MM.1S (cell line): ENCODE data around the gene LRRC43.

Experiments
- DNase-seq: peaks from one replicate; pipeline ENCODE4 v3.0.0-alpha.2; 2015
- H2AFZ ChIP-seq: fragments of 300-600 bp; sonication (generic); 2 replicates; pipeline ENCODE4 v1.6.0; 2016; ENCODE audit warnings: antibody characterized with exemption, low read length
- H3F3A ChIP-seq: fragments of 300-600 bp; sonication (generic); 2 replicates; pipeline ENCODE4 v1.6.1; 2016; ENCODE audit warnings: mild to moderate bottlenecking, antibody characterized with exemption, low read length, moderate library complexity, mixed read lengths; ENCODE audit not compliant: insufficient read depth
- H3K27ac ChIP-seq: fragments of 300-600 bp; sonication (generic); 2 replicates; pipeline ENCODE4 v1.5.1; 2016; ENCODE audit warnings: mild to moderate bottlenecking, low read length
- H3K27me3 ChIP-seq: fragments of 300-600 bp; sonication (generic); replicated peaks from 2 replicates; pipeline ENCODE4 v1.6.0; 2016; ENCODE audit warnings: low read length; ENCODE audit not compliant: insufficient read depth
- H3K36me3 ChIP-seq: fragments of 300-600 bp; sonication (generic); replicated peaks from 2 replicates; pipeline ENCODE4 v1.6.1; 2016; ENCODE audit warnings: mild to moderate bottlenecking, low read length, mixed read lengths; ENCODE audit not compliant: insufficient read depth
- H3K4me1 ChIP-seq: fragments of 300-600 bp; sonication (generic); 2 replicates; pipeline ENCODE4 v1.6.1; 2016; ENCODE audit warnings: low read length, mixed read lengths
- H3K4me2 ChIP-seq: fragments of 300-600 bp; sonication (generic); 2 replicates; pipeline ENCODE4 v1.6.0; 2016; ENCODE audit warnings: low read depth, low read length
- H3K4me3 ChIP-seq: fragments of 300-600 bp; sonication (generic); 2 replicates; pipeline ENCODE4 v1.5.1; 2016; ENCODE audit warnings: low read length, mixed read lengths
- H3K79me2 ChIP-seq: fragments of 300-600 bp; sonication (generic); 2 replicates; pipeline ENCODE4 v1.6.1; 2016; ENCODE audit warnings: mixed run types, low read length, mixed read lengths
- H3K9ac ChIP-seq: fragments of 300-600 bp; sonication (generic); 2 replicates; pipeline ENCODE4 v1.6.1; 2016; ENCODE audit warnings: low read length, mixed read lengths
- H3K9me2 ChIP-seq: fragments of 300-600 bp; sonication (generic); replicated peaks from 2 replicates; pipeline ENCODE4 v1.6.1; 2016; ENCODE audit warnings: mild to moderate bottlenecking, low read length, mixed read lengths; ENCODE audit not compliant: insufficient read depth
- H3K9me3 ChIP-seq: fragments of 300-600 bp; sonication (generic); replicated peaks from 2 replicates; pipeline ENCODE4 v1.6.1; 2016; ENCODE audit warnings: mild to moderate bottlenecking, low read length, mixed read lengths; ENCODE audit not compliant: insufficient read depth
- H4K20me1 ChIP-seq: fragments of 300-600 bp; sonication (generic); 2 replicates; pipeline ENCODE4 v1.6.1; 2016; ENCODE audit warnings: mild to moderate bottlenecking, low read length, moderate library complexity, mixed read lengths; ENCODE audit not compliant: insufficient read depth
- CTCF ChIP-seq: fragments of 300-600 bp; sonication (generic); IDR thresholded peaks from 2 replicates; pipeline ENCODE4 v1.5.1; 2016; ENCODE audit warnings: antibody characterized with exemption, low read length, mixed read lengths
- EZH2 ChIP-seq: fragments of 300-600 bp; sonication (generic); optimal IDR thresholded peaks from 2 replicates; pipeline ENCODE3; 2017; ENCODE audit warnings: low read depth, mild to moderate bottlenecking, antibody characterized with exemption, low read length, mixed read lengths
- EZH2phosphoT487 ChIP-seq: fragments of 300-600 bp; sonication (generic); IDR thresholded peaks from 2 replicates; pipeline ENCODE4 v1.6.1; 2018; ENCODE audit warnings: antibody characterized with exemption, low read length

Gene LRRC43

GRCh38 chr12:122189626-122190475 lies 6.9 kb downstream of the LRRC43 start:
- Histone ChIP-seq H3F3A (no peaks in the 10 kb centered on the region), H3K79me2 (no peaks in the 10 kb centered on the region), H4K20me1 (no peaks in the 10 kb centered on the region), H3K4me3 (no peak overlapping the region), H3K27ac (no peak overlapping the region), H3K4me2 (no peak overlapping the region), H3K36me3 (no peaks in the 10 kb centered on the region), H3K9me3 (no peaks in the 10 kb centered on the region), H2AFZ (no peak overlapping the region), H3K9me2 (no peaks in the 10 kb centered on the region), H3K27me3 (no peaks in the 10 kb centered on the region), H3K4me1 (no peaks in the 10 kb centered on the region), H3K9ac (no peak overlapping the region)
- TF ChIP-seq EZH2phosphoT487 (no peak), EZH2 (no peak), CTCF (no peak)
- no peak for DNase-seq

GRCh38 chr12:122190842-122191668 lies 8.1 kb downstream of the LRRC43 start:
- H3K9me3 ChIP-seq = no peaks in the 10 kb centered on the region
- H2AFZ ChIP-seq = no peak overlapping the region; the same call in 1 of the 2 replicates
- no peak overlapping the region for H3K4me3 ChIP-seq
- H3K4me2 ChIP-seq = no peak overlapping the region
- no peaks in the 10 kb centered on the region for H3K27me3 ChIP-seq
- H3K9ac ChIP-seq = no peak overlapping the region
- TF ChIP-seq EZH2 = no peak
- TF ChIP-seq CTCF = peak; percentile 58
- no peak overlapping the region for H3K27ac ChIP-seq
- no peaks in the 10 kb centered on the region for H3K36me3 ChIP-seq
- peak; percentile 46 for DNase-seq
- H3K4me1 ChIP-seq = no peaks in the 10 kb centered on the region
- no peaks in the 10 kb centered on the region for H4K20me1 ChIP-seq
- no peaks in the 10 kb centered on the region for H3F3A ChIP-seq
- H3K9me2 ChIP-seq = no peaks in the 10 kb centered on the region
- no peaks in the 10 kb centered on the region for H3K79me2 ChIP-seq

GRCh38 chr12:122192441-122192840 lies 9.5 kb downstream of the LRRC43 start:
- no peak overlapping the region for H2AFZ ChIP-seq
- no peak overlapping the region for H3K4me2 ChIP-seq
- H3F3A ChIP-seq = no peaks in the 10 kb centered on the region
- H3K4me1 ChIP-seq = no peaks in the 10 kb centered on the region
- no peaks in the 10 kb centered on the region for H3K9me2 ChIP-seq
- no peak overlapping the region for H3K27ac ChIP-seq
- no peak overlapping the region for H3K9ac ChIP-seq
- DNase-seq = no peak
- no peaks in the 10 kb centered on the region for H3K27me3 ChIP-seq
- no peak overlapping the region for H3K4me3 ChIP-seq
- TF ChIP-seq CTCF (no peak), EZH2 (no peak)
- H3K36me3 ChIP-seq = no peaks in the 10 kb centered on the region
- no peaks in the 10 kb centered on the region for H3K79me2 ChIP-seq
- no peaks in the 10 kb centered on the region for H4K20me1 ChIP-seq
- no peaks in the 10 kb centered on the region for H3K9me3 ChIP-seq
